ENCODE results near the gene CDH13. TPM values are rescaled to one million over a fixed set of nuclear protein-coding genes. Genes with fewer than 3 reads are reported as not detected.

The CDH13 gene
- total and polyA plus RNA-seq, 2 of the 8 experiments (the other 6 are each of a cell fraction or from before 2014, with no cell fraction given) = 2.3 to 2.4 TPM

- no peak overlapping the region for H2BK5ac ChIP-seq (ENCODE audit: low read depth, low read length)
- ChIA-PET POLR2A (ENCODE audit: partially characterized antibody) (no interaction called here), CTCF (ENCODE audit: partially characterized antibody) (no interaction called here)
- H4K5ac ChIP-seq (ENCODE audit: insufficient read length, low read depth, low read length) = no peak overlapping the region
- no peak overlapping the region for H2BK20ac ChIP-seq (ENCODE audit: low read length)
- 0 out of 2 replicates have a peak overlapping the region, but pooled peaks have one; percentile 32 for H3K18ac ChIP-seq (ENCODE audit: extremely low read depth, low read length)
- no peak overlapping the region for H3K23ac ChIP-seq (ENCODE audit: insufficient read length)
- H2AK5ac ChIP-seq (ENCODE audit: low read depth, low read length) = no peak overlapping the region
- H3K4me2 ChIP-seq (ENCODE audit: insufficient read depth in 1 of 2, low read depth in 2 of 2, low read length in 2 of 2) = no peak overlapping the region; a peak in 1 of 4 replicates
- H3K56ac ChIP-seq (replicated peaks; ENCODE audit: insufficient read length, low read depth, low read length) = no peak overlapping the region
- TF ChIP-seq ATF2 (IDR thresholded peaks at IDR 0.05; ENCODE audit: low read length) = no peak
- no peak for TF ChIP-seq GABPA (IDR thresholded peaks at IDR 0.05; ENCODE audit: borderline replicate concordance, insufficient read depth, low read length)
- TF ChIP-seq BRCA1 (IDR thresholded peaks at IDR 0.05; ENCODE audit: low read depth, low read length) = no peak
- TF ChIP-seq RNF2 (IDR thresholded peaks at IDR 0.05; ENCODE audit: borderline replicate concordance, low read depth, low read length, missing control alignments, poor library complexity, severe bottlenecking) = no peak
- TF ChIP-seq POLR2A (IDR thresholded peaks at IDR 0.05; ENCODE audit: control extremely low read depth in 1 of 2, low read depth in 2 of 2, low read length in 2 of 2) = no peak
- TF ChIP-seq HDAC2 (IDR thresholded peaks at IDR 0.05; ENCODE audit: borderline replicate concordance in 1 of 2, low read depth in 2 of 2, low read length in 2 of 2) = no peak
- no peak for TF ChIP-seq POU5F1 (IDR thresholded peaks at IDR 0.05; ENCODE audit: low read depth, low read length)
- no peak for TF ChIP-seq CBX5 (IDR thresholded peaks at IDR 0.05; ENCODE audit: low read depth, low read length)
- no peak for TF ChIP-seq RXRA (IDR thresholded peaks at IDR 0.05; ENCODE audit: insufficient read depth, low read depth, low read length)
- TF ChIP-seq EGR1 (IDR thresholded peaks at IDR 0.05; ENCODE audit: borderline replicate concordance, low read depth, low read length) = no peak
- no peaks in the 10 kb centered on the region for H3K23me2 ChIP-seq (ENCODE audit: low read depth, low read length)
- no peak overlapping the region for H2BK12ac ChIP-seq (ENCODE audit: low read depth, low read length)
- no peak overlapping the region for H2BK15ac ChIP-seq (ENCODE audit: low read length)
- no peaks in the 10 kb centered on the region for H3K9me3 ChIP-seq (ENCODE audit: insufficient read depth in 2 of 2, low read depth in 1 of 2, low read length in 1 of 2)
- peaks cover 7 to 26% (median 22%) of the 10 kb centered on the region in 4 experiments for H3K4me1 ChIP-seq (replicated peaks in 1 of 4; ENCODE audit: control insufficient read depth in 3 of 4, insufficient read depth in 4 of 4, low read length in 3 of 4)
- H3K27me3 ChIP-seq (replicated peaks in 1 of 4; ENCODE audit: control insufficient read depth in 3 of 4, extremely low read depth in 1 of 4, insufficient read depth in 3 of 4, low read length in 3 of 4) = no peaks in the 10 kb centered on the region
- no peak overlapping the region for H3K4ac ChIP-seq (replicated peaks; ENCODE audit: insufficient read length, low read depth, low read length)
- H2AFZ ChIP-seq (ENCODE audit: low read length) = no peak overlapping the region
- no peak overlapping the region for H3K14ac ChIP-seq (ENCODE audit: insufficient read length)
- H3K79me2 ChIP-seq (ENCODE audit: control insufficient read depth in 1 of 2, insufficient read depth in 2 of 2, low read length in 2 of 2) = no peaks in the 10 kb centered on the region
- no peak overlapping the region for H3K9ac ChIP-seq (replicated peaks in 1 of 4; ENCODE audit: extremely low read depth in 1 of 4, low read depth in 3 of 4, low read length in 3 of 4)
- no peak overlapping the region for H3K4me3 ChIP-seq (ENCODE audit: extremely low read depth in 1 of 4, insufficient read depth in 2 of 4, low read depth in 3 of 4, low read length in 4 of 4)
- no peak overlapping the region for H4K91ac ChIP-seq (replicated peaks; ENCODE audit: insufficient read length, low read length)
- H3K36me3 ChIP-seq (ENCODE audit: control insufficient read depth in 2 of 4, insufficient read depth in 4 of 4, low read length in 3 of 4) = no peaks in the 10 kb centered on the region
- no peaks in the 10 kb centered on the region for H3K79me1 ChIP-seq (ENCODE audit: low read depth, low read length)
- H2BK120ac ChIP-seq (replicated peaks; ENCODE audit: low read depth, low read length) = no peak overlapping the region
- no peak for DNase-seq (ENCODE audit: low read depth in 1 of 2, low spot score in 2 of 2)
- no peak overlapping the region for H3K27ac ChIP-seq (ENCODE audit: low read depth, low read length)
- H4K8ac ChIP-seq (ENCODE audit: extremely low read depth, insufficient read depth, low read length) = no peak overlapping the region
- no peak for FAIRE-seq
- no peaks in the 10 kb centered on the region for H4K20me1 ChIP-seq (replicated peaks in 1 of 2; ENCODE audit: control insufficient read depth in 1 of 2, insufficient read depth in 2 of 2, low read length in 2 of 2)
- WGBS, 2 experiments (ENCODE audit: extremely low coverage in 1 of 2, insufficient coverage in 1 of 2, insufficient read length in 1 of 2, insufficient replicate concordance in 2 of 2, low coverage in 1 of 2, low lambda C conversion rate in 2 of 2, missing lambda C conversion rate in 1 of 2) = 91% methylated on average over 3 of the region's 3 CpGs; no CpG with 5 or more reads in 1 of the 2 experiments
These were observed 206.1 kb downstream of the CDH13 start for GRCh38 chr16:82832821-82833220.
